ENCODE data around the gene ACSM2A.
"Not testable (repeated sequence)": the region's sequence is repeated elsewhere in the genome, so short reads cannot be mapped to it uniquely, and the experiment has no call there.

ACSM2A gene

GRCh38 chr16:20451364-20451763 is at the start of gene ACSM2A:
Gene ACSM2A, plus strand, starts transcription at chr16:20451521. Its CDS starts 8,594 bp downstream, at chr16:20460115.
- not testable (repeated sequence) for DNase-seq (ENCODE audit: low read depth in 1 of 2, low spot score in 1 of 2)

GRCh38 chr16:20402651-20403050 is 48.7 kb upstream of the ACSM2A start:
- DNase-seq (ENCODE audit: low read depth in 1 of 2, low spot score in 1 of 2) = no peak

GRCh38 chr16:20404637-20405036 is 46.7 kb upstream of the ACSM2A start, which contains the start of gene PDILT:
Gene PDILT, minus strand, starts transcription at chr16:20404737. Its CDS starts 5,437 bp downstream, at chr16:20399300.
- DNase-seq (ENCODE audit: low read depth in 1 of 2, low spot score in 1 of 2) = no peak

- DNase-seq (ENCODE audit: low read depth in 1 of 2, low spot score in 1 of 2) = no peak
These were observed 41.8 kb upstream of the ACSM2A start, which contains the start of gene ACSM5 for GRCh38 chr16:20409398-20410120. Gene ACSM5, plus strand, starts transcription at chr16:20409534. Its CDS starts 1,951 bp downstream, at chr16:20411485.

- DNase-seq (ENCODE audit: low read depth in 1 of 2, low spot score in 1 of 2) = no peak
These were observed 41.1 kb upstream of the ACSM2A start for GRCh38 chr16:20410121-20410723.

- no peak for DNase-seq (ENCODE audit: low read depth in 1 of 2, low spot score in 1 of 2)
These were observed 40.3 kb upstream of the ACSM2A start for GRCh38 chr16:20411055-20411454.

GRCh38 chr16:20415541-20415940 is 35.8 kb upstream of the ACSM2A start:
- DNase-seq (ENCODE audit: low read depth in 1 of 2, low spot score in 1 of 2) = no peak

- DNase-seq (ENCODE audit: low read depth in 1 of 2, low spot score in 1 of 2) = not testable (repeated sequence)
These were observed 32.2 kb upstream of the ACSM2A start for GRCh38 chr16:20419093-20419492.

- not testable (repeated sequence) for DNase-seq (ENCODE audit: low read depth in 1 of 2, low spot score in 1 of 2)
These were observed 29.6 kb upstream of the ACSM2A start for GRCh38 chr16:20421748-20422147.

- DNase-seq (ENCODE audit: low read depth in 1 of 2, low spot score in 1 of 2) = not testable (repeated sequence)
These were observed 27.6 kb upstream of the ACSM2A start for GRCh38 chr16:20423772-20424128.

- DNase-seq (ENCODE audit: low read depth in 1 of 2, low spot score in 1 of 2) = no peak
These were observed 27.0 kb upstream of the ACSM2A start for GRCh38 chr16:20424129-20424866.

- not testable (repeated sequence) for DNase-seq (ENCODE audit: low read depth in 1 of 2, low spot score in 1 of 2)
These were observed 23.9 kb upstream of the ACSM2A start for GRCh38 chr16:20427401-20427797.

GRCh38 chr16:20429499-20429898 is 21.8 kb upstream of the ACSM2A start:
- not testable (repeated sequence) for DNase-seq (ENCODE audit: low read depth in 1 of 2, low spot score in 1 of 2)

GRCh38 chr16:20430480-20430879 is 20.8 kb upstream of the ACSM2A start:
- DNase-seq (ENCODE audit: low read depth in 1 of 2, low spot score in 1 of 2) = not testable (repeated sequence)

- no peak for DNase-seq (ENCODE audit: low read depth in 1 of 2, low spot score in 1 of 2)
These were observed 20.4 kb upstream of the ACSM2A start for GRCh38 chr16:20430948-20431347.

GRCh38 chr16:20438950-20439349 is 12.4 kb upstream of the ACSM2A start:
- not testable (repeated sequence) for DNase-seq (ENCODE audit: low read depth in 1 of 2, low spot score in 1 of 2)

GRCh38 chr16:20439820-20440231 is 11.5 kb upstream of the ACSM2A start:
- DNase-seq (ENCODE audit: low read depth in 1 of 2, low spot score in 1 of 2) = not testable (repeated sequence)

- DNase-seq (ENCODE audit: low read depth in 1 of 2, low spot score in 1 of 2) = not testable (repeated sequence)
These were observed 10.6 kb upstream of the ACSM2A start for GRCh38 chr16:20440731-20441130.

- DNase-seq (ENCODE audit: low read depth in 1 of 2, low spot score in 1 of 2) = no peak
These were observed 10.1 kb upstream of the ACSM2A start for GRCh38 chr16:20441191-20441590.

GRCh38 chr16:20441859-20442258 is 9.5 kb upstream of the ACSM2A start:
- DNase-seq (ENCODE audit: low read depth in 1 of 2, low spot score in 1 of 2) = not testable (repeated sequence)

- DNase-seq (ENCODE audit: low read depth in 1 of 2, low spot score in 1 of 2) = not testable (repeated sequence)
These were observed 4.5 kb upstream of the ACSM2A start for GRCh38 chr16:20446652-20447393.

All from activated T-helper 1 cell treated with anti-CD3 and anti-CD28 coated beads, Interleukin-2, amount 50 U/mL, for 16 hours (primary cell).